Measurements from ENCODE around the gene CDHR2.

GRCh38 chr5:176517053-176517661, 32.0 kb upstream of the CDHR2 start:
- TF ChIP-seq POLR2A (IDR thresholded peaks at IDR 0.05), result no peak
- TF ChIP-seq, protein P1, sequence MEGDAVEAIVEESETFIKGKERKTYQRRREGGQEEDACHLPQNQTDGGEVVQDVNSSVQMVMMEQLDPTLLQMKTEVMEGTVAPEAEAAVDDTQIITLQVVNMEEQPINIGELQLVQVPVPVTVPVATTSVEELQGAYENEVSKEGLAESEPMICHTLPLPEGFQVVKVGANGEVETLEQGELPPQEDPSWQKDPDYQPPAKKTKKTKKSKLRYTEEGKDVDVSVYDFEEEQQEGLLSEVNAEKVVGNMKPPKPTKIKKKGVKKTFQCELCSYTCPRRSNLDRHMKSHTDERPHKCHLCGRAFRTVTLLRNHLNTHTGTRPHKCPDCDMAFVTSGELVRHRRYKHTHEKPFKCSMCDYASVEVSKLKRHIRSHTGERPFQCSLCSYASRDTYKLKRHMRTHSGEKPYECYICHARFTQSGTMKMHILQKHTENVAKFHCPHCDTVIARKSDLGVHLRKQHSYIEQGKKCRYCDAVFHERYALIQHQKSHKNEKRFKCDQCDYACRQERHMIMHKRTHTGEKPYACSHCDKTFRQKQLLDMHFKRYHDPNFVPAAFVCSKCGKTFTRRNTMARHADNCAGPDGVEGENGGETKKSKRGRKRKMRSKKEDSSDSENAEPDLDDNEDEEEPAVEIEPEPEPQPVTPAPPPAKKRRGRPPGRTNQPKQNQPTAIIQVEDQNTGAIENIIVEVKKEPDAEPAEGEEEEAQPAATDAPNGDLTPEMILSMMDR (IDR thresholded peaks at IDR 0.05), result no peak

Data from uterus (tissue), 2 donors.